T-cell (primary cell): ENCODE measurements around the gene ZNF276. TPM values are rescaled to one million over a fixed set of nuclear protein-coding genes. Genes with fewer than 3 reads are reported as not detected.

Source experiments
- ATAC-seq, 4 experiments: fragments of 200-7000 bp in 3 of 4; fragments of 150-1000 bp in 1 of 4; cut with Tn5 transposase; replicated peaks in 1 of 4; 1 replicate in 3 of 4; 2 replicates in 1 of 4; pipeline ENCODE4 v1.10.0; 2021; ENCODE audit warnings: moderate library complexity in 3 of 4, mild to moderate bottlenecking in 2 of 4, moderate number of reproducible peaks in 1 of 4
- CTCF ChIA-PET, 2 donors: fragments of 300-600 bp; sonication (Branson Sonifier 250); formaldehyde crosslinking; loops; one replicate each; lab custom pipeline; 2022; ENCODE audit warnings: antibody characterized with exemption in 2 of 2; lab: Charles Lee
- POLR2A ChIA-PET, 2 donors: fragments of 300-600 bp; sonication (Branson Sonifier 250); formaldehyde crosslinking; loops; one replicate each; lab custom pipeline; 2022; ENCODE audit warnings: antibody characterized with exemption in 2 of 2; lab: Charles Lee
- DNase-seq, 35 experiments: peaks; one replicate each; pipeline versions ENCODE4 v3.0.0 to v3.0.0-alpha.2; 2013 to 2023
- H3K27ac ChIP-seq: one replicate; pipeline ENCODE4 v1.5.1; 2013; ENCODE audit warnings: low read length
- H3K27me3 ChIP-seq, 2 experiments: replicated peaks in 1 of 2; 1 replicate in 1 of 2; 2 replicates in 1 of 2; pipeline versions ENCODE4 v1.6.1 to v1.7.0; 2013; ENCODE audit warnings: low read length in 1 of 2, mixed read lengths in 1 of 2; ENCODE audit not compliant: control insufficient read depth in 2 of 2, insufficient read depth in 2 of 2; ENCODE audit errors: extremely low read depth in 1 of 2
- H3K36me3 ChIP-seq, 2 donors: 1 replicate in 1 of 2; 2 replicates in 1 of 2; pipeline versions ENCODE4 v1.6.1 to v1.7.0; 2013; ENCODE audit warnings: low read length in 1 of 2; ENCODE audit not compliant: control insufficient read depth in 2 of 2, insufficient read depth in 1 of 2; ENCODE audit errors: extremely low read depth in 1 of 2
- H3K4me1 ChIP-seq, 2 experiments: 1 replicate in 1 of 2; 2 replicates in 1 of 2; pipeline versions ENCODE4 v1.6.1 to v1.7.0; 2013; ENCODE audit warnings: low read length in 2 of 2, mixed read lengths in 1 of 2; ENCODE audit not compliant: insufficient read depth in 2 of 2, control insufficient read depth in 1 of 2; ENCODE audit errors: extremely low read depth in 1 of 2
- H3K4me3 ChIP-seq, 2 donors: 1 replicate in 1 of 2; 2 replicates in 1 of 2; pipeline versions ENCODE4 v1.5.1 to v1.7.0; 2013; ENCODE audit warnings: mild to moderate bottlenecking in 2 of 2, low read length in 1 of 2, moderate library complexity in 1 of 2; ENCODE audit not compliant: control insufficient read depth in 1 of 2; ENCODE audit errors: extremely low read depth in 1 of 2
- H3K9me3 ChIP-seq: 2 replicates; pipeline ENCODE4 v1.7.0; 2013
- H3K27ac Mint-ChIP-seq, 2 donors: one replicate each; pipeline ENCODE4 v1.8.0; 2020 to 2021; ENCODE audit warnings: mild to moderate bottlenecking in 2 of 2, mixed read lengths in 2 of 2
- H3K27me3 Mint-ChIP-seq, 2 donors: one replicate each; pipeline ENCODE4 v1.8.0; 2021 to 2022; ENCODE audit warnings: mixed read lengths in 2 of 2
- H3K36me3 Mint-ChIP-seq: one replicate; pipeline ENCODE4 v1.8.0; 2021; ENCODE audit warnings: mixed read lengths
- H3K4me1 Mint-ChIP-seq, 3 donors: one replicate each; pipeline ENCODE4 v1.8.0; 2020 to 2022; ENCODE audit warnings: mixed read lengths in 3 of 3, mild to moderate bottlenecking in 1 of 3
- H3K4me3 Mint-ChIP-seq, 3 donors: one replicate each; pipeline ENCODE4 v1.8.0; 2020 to 2022; ENCODE audit warnings: mild to moderate bottlenecking in 3 of 3, mixed read lengths in 3 of 3, moderate library complexity in 3 of 3
- H3K9me3 Mint-ChIP-seq, 3 donors: one replicate each; pipeline ENCODE4 v1.8.0; 2020 to 2022; ENCODE audit warnings: mixed read lengths in 3 of 3
- WGBS: methylation state at CpG from one replicate; pipeline ENCODE4 v1.1.5; 2013; ENCODE audit warnings: missing lambda C conversion rate; ENCODE audit not compliant: insufficient coverage; 5-methylcytosine and 5-hydroxymethylcytosine counted together
- total RNA-seq, 35 experiments: library from RNA in 6 of 35; stranded (reverse) in 6 of 35; fragments of 120-200 nt in 1 of 35; gene quantifications; one replicate each; pipeline versions ENCODE4 v1.2.1 to v1.2.4 and lab custom pipeline; 2013 to 2026

ZNF276 gene
- total RNA-seq, 5 donors from 2014 or later (not counting 1 experiment from before 2014, with no cell fraction given): 131 to 203 (median 195) TPM

DNA sequence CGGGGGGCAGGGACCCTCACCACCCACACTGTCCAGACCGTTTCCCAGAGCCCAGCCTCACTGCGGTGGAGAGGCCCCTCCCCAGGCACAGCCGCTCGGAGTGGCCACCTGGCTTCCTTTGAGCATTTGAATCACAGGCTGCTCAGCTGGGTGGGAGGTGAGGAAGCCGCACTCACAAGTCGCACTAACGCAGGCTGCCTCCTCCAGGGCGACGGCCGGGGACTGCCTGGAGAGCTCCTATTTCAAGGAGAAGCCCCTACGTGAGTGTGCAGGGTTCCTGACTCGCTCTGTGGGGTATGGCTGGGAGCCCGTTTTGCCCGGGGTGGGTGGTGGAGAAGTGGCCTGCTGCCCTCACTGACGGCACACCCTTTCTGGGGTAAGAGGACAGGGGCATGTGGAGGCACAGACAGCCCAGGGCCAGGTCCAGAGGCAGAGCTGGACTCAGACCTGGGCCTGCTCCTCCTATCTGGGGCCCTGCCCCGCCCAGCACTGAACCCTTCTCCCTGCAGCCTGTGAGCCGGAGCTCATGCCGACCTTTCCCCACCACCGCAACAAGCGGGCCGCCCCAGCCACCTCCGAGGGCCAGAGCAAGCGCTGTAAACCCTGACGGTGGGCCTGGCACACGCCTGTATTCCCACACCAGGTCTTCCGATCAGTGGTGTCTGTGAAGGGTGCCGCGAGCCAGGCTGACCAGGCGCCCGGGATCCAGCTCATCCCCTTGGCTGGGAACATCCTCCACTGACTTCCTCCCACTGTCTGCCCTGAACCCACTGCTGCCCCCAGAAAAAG, 26.1 kb upstream of the ZNF276 start:
- ChIA-PET CTCF (no interaction called here), POLR2A (no interaction called here)
- H3K4me3 Mint-ChIP-seq: no peak overlapping the region
- Histone ChIP-seq H3K36me3 (peaks cover 21 to 50% of the 10 kb centered on the region in 2 donors), H3K4me3 (no peak overlapping the region), H3K27me3 (no peaks in the 10 kb centered on the region), H3K27ac (no peak overlapping the region), H3K4me1 (peaks cover 2 to 33% of the 10 kb centered on the region in 2 experiments), H3K9me3 (no peaks in the 10 kb centered on the region)
- no peak overlapping the region for H3K27ac Mint-ChIP-seq
- 97% methylated on average over 19 of the region's 31 CpGs for WGBS
- H3K36me3 Mint-ChIP-seq: peaks cover 6% of the 10 kb centered on the region
- no peaks in the 10 kb centered on the region for H3K27me3 Mint-ChIP-seq
- peaks cover 6 to 28% (median 16%) of the 10 kb centered on the region in 3 donors for H3K4me1 Mint-ChIP-seq
- DNase-seq (no peak), ATAC-seq (no peak)
- no peaks in the 10 kb centered on the region for H3K9me3 Mint-ChIP-seq

DNA sequence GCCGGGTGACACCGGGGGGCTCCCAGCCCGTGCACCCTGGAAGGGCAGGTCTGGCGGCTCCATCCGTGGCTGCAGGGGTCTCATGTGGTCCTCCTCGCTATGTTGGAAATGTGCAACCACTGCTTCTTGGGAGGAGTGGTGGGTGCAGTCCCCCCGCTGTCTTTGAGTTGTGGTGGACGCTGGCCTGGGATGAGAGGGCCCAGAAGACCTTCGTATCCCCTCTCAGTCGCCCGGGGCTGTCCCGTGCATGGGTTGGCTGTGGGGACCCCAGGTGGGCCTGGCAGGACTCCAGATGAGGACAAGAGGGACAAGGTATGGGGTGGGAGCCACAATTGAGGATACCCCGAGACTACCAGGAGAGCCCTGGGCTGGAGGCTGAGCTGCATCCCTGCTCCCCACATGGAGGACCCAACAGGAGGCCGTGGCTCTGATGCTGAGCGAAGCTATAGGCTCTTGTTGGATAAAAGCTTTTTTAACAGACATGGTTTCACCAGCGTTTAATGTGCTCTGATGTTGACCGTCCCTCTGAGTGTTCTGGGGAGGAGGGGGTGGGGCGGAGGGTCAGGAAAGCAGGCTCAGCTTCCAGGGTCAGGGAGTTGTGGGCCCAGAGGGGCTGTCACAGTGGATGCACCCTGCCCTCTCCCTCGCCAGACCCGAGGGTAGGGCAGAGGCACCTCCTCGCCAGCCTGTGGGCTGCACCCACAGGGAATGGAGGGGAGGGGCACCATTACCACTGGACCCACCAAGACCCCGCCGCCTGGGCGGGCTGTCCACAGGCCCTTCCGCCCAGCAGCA, 25.3 kb upstream of the ZNF276 start:
- H3K27me3 ChIP-seq: no peaks in the 10 kb centered on the region
- H3K4me3 ChIP-seq: no peak overlapping the region
- Mint-ChIP-seq H3K4me1 (peaks cover 5 to 30% (median 16%) of the 10 kb centered on the region in 3 donors), H3K4me3 (no peak overlapping the region), H3K9me3 (no peaks in the 10 kb centered on the region), H3K27ac (no peak overlapping the region), H3K27me3 (no peaks in the 10 kb centered on the region), H3K36me3 (peaks cover 5% of the 10 kb centered on the region)
- peaks cover 21 to 45% of the 10 kb centered on the region in 2 donors for H3K36me3 ChIP-seq
- DNase-seq (no peak), ATAC-seq (no peak)
- ChIA-PET CTCF (no interaction called here), POLR2A (interaction anchor here in 1 of 2 donors (0.6 kb wide), 1 partner anchor 19 kb away, joined by 3 read pairs; no protein-coding TSS in a partner anchor)
- no peak overlapping the region for H3K27ac ChIP-seq
- 74% methylated on average over 22 of the region's 25 CpGs for WGBS
- peaks cover 2 to 39% of the 10 kb centered on the region in 2 experiments for H3K4me1 ChIP-seq
- H3K9me3 ChIP-seq: no peaks in the 10 kb centered on the region

DNA sequence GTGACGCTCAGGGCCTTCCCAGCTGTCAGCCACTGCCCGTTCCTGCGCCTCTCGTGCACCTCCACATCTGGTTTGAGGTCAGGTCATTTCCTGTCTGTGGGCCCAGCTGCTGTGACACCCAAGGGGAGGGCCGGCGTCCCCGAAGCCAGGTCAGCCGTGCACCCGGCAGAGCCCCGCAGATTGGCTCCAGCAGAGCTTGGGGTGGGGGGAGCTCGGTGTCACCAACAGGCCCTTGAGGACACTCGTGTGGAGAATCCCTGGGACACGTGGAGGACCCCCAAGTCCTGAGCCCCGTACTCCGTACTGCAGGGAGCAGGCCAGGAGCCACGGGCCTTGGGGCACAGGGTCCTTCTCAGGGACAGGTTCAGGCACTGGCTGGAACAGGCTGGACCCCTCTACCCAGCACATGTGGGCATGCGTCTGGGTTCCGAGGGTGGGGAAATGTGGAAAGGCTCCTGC, 24.6 kb upstream of the ZNF276 start:
- H3K36me3 Mint-ChIP-seq: peaks cover 5% of the 10 kb centered on the region
- peak in 8 of 35 experiments; percentile 27 to 59 (median 30) for DNase-seq
- Histone ChIP-seq H3K4me3 (no peak overlapping the region), H3K27me3 (no peaks in the 10 kb centered on the region), H3K4me1 (peaks cover 2 to 39% of the 10 kb centered on the region in 2 experiments), H3K36me3 (peaks cover 16 to 39% of the 10 kb centered on the region in 2 donors), H3K9me3 (no peaks in the 10 kb centered on the region), H3K27ac (no peak overlapping the region)
- no peak for ATAC-seq
- H3K27me3 Mint-ChIP-seq: no peaks in the 10 kb centered on the region
- POLR2A ChIA-PET: interaction anchor here in 1 of 2 donors (0.6 kb wide), 1 partner anchor 20 kb away, joined by 3 read pairs; no protein-coding TSS in a partner anchor
- CTCF ChIA-PET: no interaction called here
- no peaks in the 10 kb centered on the region for H3K9me3 Mint-ChIP-seq
- H3K4me1 Mint-ChIP-seq: peaks cover 5 to 30% (median 16%) of the 10 kb centered on the region in 3 donors
- WGBS: 23% methylated on average over 15 of the region's 18 CpGs
- H3K4me3 Mint-ChIP-seq: no peak overlapping the region
- no peak overlapping the region for H3K27ac Mint-ChIP-seq

DNA sequence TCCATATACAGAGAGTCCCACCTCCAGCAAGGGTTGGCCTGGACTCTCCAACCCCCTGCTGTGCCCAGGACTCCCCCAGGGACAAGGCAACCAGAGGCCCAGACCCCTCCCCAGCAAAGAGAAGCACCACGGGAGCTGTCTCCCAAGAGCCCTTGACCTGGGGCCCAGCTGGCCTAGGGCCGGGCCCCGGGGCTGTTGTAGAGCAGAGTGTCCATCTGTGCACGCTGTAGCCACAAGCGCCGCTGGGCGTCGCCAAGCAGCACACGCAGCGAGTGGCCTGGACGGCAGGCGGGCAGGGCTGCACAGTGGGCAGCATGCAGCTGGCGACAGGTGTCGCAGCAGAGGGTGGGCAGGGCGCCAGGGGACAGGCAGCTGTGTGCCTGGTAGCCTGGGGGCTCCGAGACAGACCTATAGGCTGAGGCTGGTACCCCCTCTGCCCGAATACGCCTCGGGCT, 24.1 kb upstream of the ZNF276 start:
- no peak overlapping the region for H3K4me3 Mint-ChIP-seq
- H3K36me3 Mint-ChIP-seq: peaks cover 5% of the 10 kb centered on the region
- Histone ChIP-seq H3K27me3 (no peaks in the 10 kb centered on the region), H3K27ac (no peak overlapping the region), H3K9me3 (no peaks in the 10 kb centered on the region), H3K4me3 (no peak overlapping the region), H3K4me1 (peaks cover 2 to 41% of the 10 kb centered on the region in 2 experiments), H3K36me3 (peaks cover 12 to 34% of the 10 kb centered on the region in 2 donors)
- no peaks in the 10 kb centered on the region for H3K27me3 Mint-ChIP-seq
- ChIA-PET POLR2A (no interaction called here), CTCF (no interaction called here)
- DNase-seq: no peak
- no peaks in the 10 kb centered on the region for H3K9me3 Mint-ChIP-seq
- 98% methylated on average over 16 of the region's 19 CpGs for WGBS
- H3K4me1 Mint-ChIP-seq: peaks cover 5 to 32% (median 18%) of the 10 kb centered on the region in 3 donors
- no peak for ATAC-seq
- H3K27ac Mint-ChIP-seq: no peak overlapping the region

DNA sequence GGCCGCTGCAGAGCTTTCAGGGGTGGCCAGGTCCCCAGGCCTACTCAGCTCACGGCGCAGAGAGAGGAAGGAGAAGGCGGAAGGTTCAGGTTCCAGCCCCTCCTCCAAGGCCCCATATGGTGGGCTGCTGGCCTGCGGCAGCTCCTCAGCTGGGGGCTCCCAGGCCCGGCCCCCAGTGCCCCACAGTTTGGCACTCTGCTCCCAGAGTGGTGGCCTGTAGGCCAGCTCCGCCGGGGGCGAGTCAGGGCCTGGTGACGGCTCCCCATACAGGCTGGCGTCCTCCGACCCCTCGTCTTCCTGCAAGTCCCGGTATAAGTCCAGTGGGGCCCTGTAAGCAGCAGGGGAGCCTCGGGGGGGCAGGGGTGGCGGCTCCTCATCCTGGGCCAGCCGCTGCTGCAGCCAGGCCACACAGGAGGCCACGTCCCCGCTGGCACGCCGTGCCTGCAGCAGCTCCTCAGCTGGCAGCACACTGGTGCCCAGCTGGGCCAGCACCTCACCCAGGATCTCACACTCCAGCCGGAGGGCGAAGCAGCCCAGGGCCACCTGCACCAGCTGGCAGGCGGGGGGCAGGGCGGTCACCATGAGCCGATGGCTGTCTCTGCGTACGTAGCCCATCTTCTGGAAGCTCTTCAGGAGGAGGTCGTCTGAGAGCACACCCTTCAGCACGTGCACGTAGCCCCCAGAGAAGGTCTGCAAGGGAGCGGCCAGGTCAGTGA, 23.6 kb upstream of the ZNF276 start:
- H3K4me3 ChIP-seq: no peak overlapping the region
- no peak overlapping the region for H3K27ac ChIP-seq
- Mint-ChIP-seq H3K9me3 (no peaks in the 10 kb centered on the region), H3K36me3 (peaks cover 5% of the 10 kb centered on the region), H3K27me3 (no peaks in the 10 kb centered on the region), H3K4me3 (no peak overlapping the region), H3K4me1 (peaks cover 5 to 37% (median 23%) of the 10 kb centered on the region in 3 donors), H3K27ac (no peak overlapping the region)
- POLR2A ChIA-PET: no interaction called here
- CTCF ChIA-PET: interaction anchor here in 1 of 2 donors (0.6 kb wide), 2 partner anchors 153 to 174 kb away, joined by 3 to 4 read pairs; no protein-coding TSS in a partner anchor
- peaks cover 12 to 30% of the 10 kb centered on the region in 2 donors for H3K36me3 ChIP-seq
- 93% methylated on average over 23 of the region's 32 CpGs for WGBS
- H3K27me3 ChIP-seq: no peaks in the 10 kb centered on the region
- DNase-seq: no peak
- no peak for ATAC-seq
- no peaks in the 10 kb centered on the region for H3K9me3 ChIP-seq
- peaks cover 4 to 47% of the 10 kb centered on the region in 2 experiments for H3K4me1 ChIP-seq
